Stomach (tissue), 4 donors: ENCODE results near the gene SCMH1.

Experiments
- EP300 ChIP-seq: sonication (generic); formaldehyde crosslinking; IDR thresholded peaks from one replicate; pipeline ENCODE4 v1.6.1; 2017; ENCODE audit warnings: antibody characterized with exemption
- POLR2A ChIP-seq, 4 donors: fragments of 450-650 bp; IDR thresholded peaks; one replicate each; pipeline ENCODE4 v1.6.1; 2016; ENCODE audit warnings: antibody characterized with exemption in 4 of 4, control low read depth in 2 of 4, mild to moderate bottlenecking in 1 of 4, moderate library complexity in 1 of 4
- POLR2AphosphoS5 ChIP-seq, 3 donors: sonication (generic); formaldehyde crosslinking; IDR thresholded peaks; one replicate each; pipeline ENCODE4 v1.6.1; 2016; ENCODE audit warnings: antibody characterized with exemption in 3 of 3
- TF ChIP-seq, protein P1 (sequence below), 7 experiments: fragments of 450-650 bp in 4 of 7; fragments of 200-600 bp in 3 of 7; sonication (generic) in 3 of 7; IDR thresholded peaks; one replicate each; pipeline ENCODE4 v1.5.1; 2016 to 2019; ENCODE audit warnings: antibody characterized with exemption in 7 of 7, control low read depth in 2 of 7, mild to moderate bottlenecking in 1 of 7

DNA sequence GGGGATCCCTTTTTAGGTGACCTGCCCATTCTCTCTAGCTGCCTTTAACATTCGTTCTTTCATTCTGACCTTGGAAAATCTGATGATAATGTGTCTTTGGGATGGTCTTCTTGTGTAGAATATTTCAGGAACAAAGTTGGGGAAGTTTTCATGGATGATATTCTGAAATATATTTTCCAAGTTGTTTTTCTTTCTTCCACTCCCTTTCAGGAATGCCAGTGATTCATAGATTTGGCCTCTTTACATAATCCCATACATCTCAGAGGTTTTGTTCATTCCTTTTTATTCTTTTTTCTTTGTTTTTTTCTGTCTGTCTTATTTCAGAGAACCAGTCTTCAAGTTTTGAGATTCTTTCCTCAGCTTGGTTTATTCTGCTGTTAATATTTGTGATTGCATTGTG lies 13.9 kb upstream of the SCMH1 start:
- TF ChIP-seq, protein P1, sequence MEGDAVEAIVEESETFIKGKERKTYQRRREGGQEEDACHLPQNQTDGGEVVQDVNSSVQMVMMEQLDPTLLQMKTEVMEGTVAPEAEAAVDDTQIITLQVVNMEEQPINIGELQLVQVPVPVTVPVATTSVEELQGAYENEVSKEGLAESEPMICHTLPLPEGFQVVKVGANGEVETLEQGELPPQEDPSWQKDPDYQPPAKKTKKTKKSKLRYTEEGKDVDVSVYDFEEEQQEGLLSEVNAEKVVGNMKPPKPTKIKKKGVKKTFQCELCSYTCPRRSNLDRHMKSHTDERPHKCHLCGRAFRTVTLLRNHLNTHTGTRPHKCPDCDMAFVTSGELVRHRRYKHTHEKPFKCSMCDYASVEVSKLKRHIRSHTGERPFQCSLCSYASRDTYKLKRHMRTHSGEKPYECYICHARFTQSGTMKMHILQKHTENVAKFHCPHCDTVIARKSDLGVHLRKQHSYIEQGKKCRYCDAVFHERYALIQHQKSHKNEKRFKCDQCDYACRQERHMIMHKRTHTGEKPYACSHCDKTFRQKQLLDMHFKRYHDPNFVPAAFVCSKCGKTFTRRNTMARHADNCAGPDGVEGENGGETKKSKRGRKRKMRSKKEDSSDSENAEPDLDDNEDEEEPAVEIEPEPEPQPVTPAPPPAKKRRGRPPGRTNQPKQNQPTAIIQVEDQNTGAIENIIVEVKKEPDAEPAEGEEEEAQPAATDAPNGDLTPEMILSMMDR (IDR thresholded peaks at IDR 0.05) = no peak
- TF ChIP-seq POLR2A (IDR thresholded peaks at IDR 0.05) (no peak), POLR2AphosphoS5 (IDR thresholded peaks at IDR 0.05) (no peak), EP300 (no peak)
